ENCODE results near the gene TMPRSS6.

DNA sequence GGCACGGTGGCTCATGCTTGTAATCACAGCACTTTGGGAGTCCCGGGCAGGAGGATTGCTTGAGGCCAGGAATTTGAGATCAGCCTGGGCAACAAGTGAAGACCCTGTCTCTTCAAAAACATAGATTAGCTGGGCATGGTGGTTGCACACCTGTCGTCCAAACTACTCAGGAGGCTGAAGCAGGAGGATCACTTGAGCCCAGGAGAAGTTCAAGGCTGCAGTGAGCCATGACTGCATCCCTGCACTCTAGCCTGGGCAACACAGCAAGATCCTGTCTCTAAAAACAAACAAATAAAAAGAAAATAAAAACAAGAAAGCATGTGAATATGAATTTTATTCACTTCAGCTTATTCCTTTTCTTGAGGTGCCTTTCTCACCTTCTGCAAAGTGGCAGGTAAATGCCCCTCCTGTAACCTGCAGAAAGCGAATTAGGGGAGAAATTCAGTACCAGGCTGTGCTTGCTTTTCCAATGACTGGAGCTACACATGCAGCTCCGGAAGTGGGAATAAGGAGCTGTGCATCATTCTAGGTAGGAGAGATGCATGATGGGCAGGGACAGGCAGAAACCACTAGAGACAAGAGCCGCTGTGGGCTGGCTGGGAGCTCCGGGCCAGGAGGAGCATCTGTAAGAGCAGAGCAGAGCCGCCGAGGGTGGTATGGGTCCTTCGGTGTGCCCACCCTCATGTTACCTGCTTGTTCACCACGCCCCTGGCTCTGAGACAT is 72.7 kb downstream of the TMPRSS6 start:
- TF ChIP-seq CTCF (conservative IDR thresholded peaks at IDR 0.05 in 1 of 2, IDR thresholded peaks at IDR 0.05 in 1 of 2; ENCODE audit: low read depth in 1 of 2, low read length in 2 of 2), result no peak
- TF ChIP-seq EZH2 (IDR thresholded peaks at IDR 0.05; ENCODE audit: low read length, missing control alignments), result no peak
